Heart left ventricle (tissue), 16 donors: ENCODE data around the gene SPARC. TPM values are rescaled to one million over a fixed set of nuclear protein-coding genes. Genes with fewer than 3 reads are reported as not detected.

Experiments
- ATAC-seq, 4 donors: fragments of 200-7000 bp; cut with Tn5 transposase; one replicate each; pipeline ENCODE4 v1.9.1; 2020 to 2022; ENCODE audit warnings: moderate library complexity in 4 of 4, mild to moderate bottlenecking in 3 of 4, moderate number of reproducible peaks in 1 of 4
- DNase-seq, 5 donors: peaks; one replicate each; pipeline ENCODE4 v3.0.0-alpha.2; 2020
- H3K27ac ChIP-seq, 12 donors: fragments of 200-600 bp; sonication (generic) in 4 of 12; one replicate each; pipeline versions ENCODE4 v1.5.0 to v1.8.0; 2016 to 2022; ENCODE audit warnings: mild to moderate bottlenecking in 2 of 12
- H3K27me3 ChIP-seq, 9 donors: fragments of 200-600 bp; sonication (generic) in 2 of 9; one replicate each; pipeline versions ENCODE4 v1.5.1 to v1.8.0; 2016 to 2022; ENCODE audit warnings: mild to moderate bottlenecking in 3 of 9
- H3K36me3 ChIP-seq, 9 donors: fragments of 200-600 bp; sonication (generic) in 2 of 9; one replicate each; pipeline versions ENCODE4 v1.5.0 to v1.8.0; 2018 to 2022; ENCODE audit warnings: mild to moderate bottlenecking in 2 of 9
- H3K4me1 ChIP-seq, 12 donors: fragments of 200-600 bp; sonication (generic) in 4 of 12; one replicate each; pipeline versions ENCODE4 v1.5.0 to v1.8.0; 2016 to 2022; ENCODE audit warnings: mild to moderate bottlenecking in 3 of 12
- H3K4me3 ChIP-seq, 12 donors: fragments of 200-600 bp; sonication (generic) in 4 of 12; one replicate each; pipeline versions ENCODE4 v1.5.0 to v1.8.0; 2017 to 2022; ENCODE audit warnings: mild to moderate bottlenecking in 9 of 12, moderate library complexity in 4 of 12
- H3K9me3 ChIP-seq, 12 donors: fragments of 200-600 bp; sonication (generic) in 4 of 12; one replicate each; pipeline versions ENCODE4 v1.5.0 to v1.8.0; 2016 to 2022; ENCODE audit warnings: mild to moderate bottlenecking in 1 of 12
- POLR2A ChIP-seq, 2 donors: fragments of 450-650 bp; IDR thresholded peaks; one replicate each; pipeline ENCODE4 v1.6.1; 2017; ENCODE audit warnings: antibody characterized with exemption in 2 of 2, mild to moderate bottlenecking in 2 of 2, moderate library complexity in 2 of 2
- WGBS, 4 donors: extraction: QIAGEN DNeasy Blood & Tissue Kit in 2 of 4; methylation state at CpG; one replicate each; pipeline versions ENCODE4 v1.1.5 to v1.1.7; 2013 to 2018; 5-methylcytosine and 5-hydroxymethylcytosine counted together
- intact Hi-C, 10 donors: fragments of 100-400 bp; cut with DNase I; formaldehyde crosslinking; loops; one replicate each; pipeline versions ENCODE4 v1.11.1 to v1.14.2; 2022
- polyA plus RNA-seq, 2 donors: library from polyadenylated mRNA; stranded (reverse); fragments of 200-250 nt; gene quantifications; one replicate each; pipeline ENCODE4 v1.2.3, GENCODE V29; 2013
- total RNA-seq, 9 donors: library from RNA; depleted of rRNA in 2 of 9; stranded (reverse); fragments of >200 nt in 2 of 9; fragmentation: NEBNext Ultra II Directional in 3 of 9; extraction: Animal tissue kit (Norgen Biotek cat#: 25700) in 3 of 9; gene quantifications; one replicate each; pipeline versions ENCODE4 v1.1.0 to v1.2.4, GENCODE V29; 2016 to 2023
- TF ChIP-seq, protein P1 (sequence below), 12 donors: fragments of 200-600 bp; sonication (generic) in 4 of 12; IDR thresholded peaks; one replicate each; pipeline versions ENCODE4 v1.5.0 to v1.8.0; 2018 to 2022; ENCODE audit warnings: antibody characterized with exemption in 12 of 12, mild to moderate bottlenecking in 5 of 12
- donor health status: ischemic (EF 13 %, LVEDD 7.1; RV severe dilation, severe dysfunction).
- donor health status: healthy with polysubstance abuse.
- donor health status: DM: no; HTN: yes; CAD: no.
- donor health status: DM: no; HTN: no; CAD: no.
- donor health status: ischemic (EF 25% LVEDD 6.9; RV normal size, moderate dysfunction).
- donor health status: ischemic (EF 25% LVEDD 5.7; RV mildly dilated, moderate dysfunction).
- donor health status: healthy.
- donor health status: DM: yes; HTN: yes; CAD: no.
- donor health status: ischemic (EF 35%, LVEDD 5.7; RV mildly dilated, moderate dysfunction).
- donor health status: nonischemic (EF 11% LVEDD 7.7; RV severe dilation, severe dysfunction).
- donor health status: DM: yes; HTN: yes; CAD: no.
- donor health status: PGD.
- donor health status: ischemic (EF 29% LVEDD 5.4; RV normal size, mild dysfunction).
- donor health status: nonischemic (EF 23%, LVEDD 6.1; RV moderate dilation, normal function).

Gene SPARC
- total and polyA plus RNA-seq, 11 donors, result 119 to 1,522 (median 471) TPM

GRCh38 chr5:151638619-151639018 is 48.1 kb downstream of the SPARC start:
- no peak overlapping the region for H3K27ac ChIP-seq
- intact Hi-C loops, result no loop called here
- H3K36me3 ChIP-seq, result no peaks in the 10 kb centered on the region
- no peak for TF ChIP-seq POLR2A (IDR thresholded peaks at IDR 0.05)
- TF ChIP-seq, protein P1, sequence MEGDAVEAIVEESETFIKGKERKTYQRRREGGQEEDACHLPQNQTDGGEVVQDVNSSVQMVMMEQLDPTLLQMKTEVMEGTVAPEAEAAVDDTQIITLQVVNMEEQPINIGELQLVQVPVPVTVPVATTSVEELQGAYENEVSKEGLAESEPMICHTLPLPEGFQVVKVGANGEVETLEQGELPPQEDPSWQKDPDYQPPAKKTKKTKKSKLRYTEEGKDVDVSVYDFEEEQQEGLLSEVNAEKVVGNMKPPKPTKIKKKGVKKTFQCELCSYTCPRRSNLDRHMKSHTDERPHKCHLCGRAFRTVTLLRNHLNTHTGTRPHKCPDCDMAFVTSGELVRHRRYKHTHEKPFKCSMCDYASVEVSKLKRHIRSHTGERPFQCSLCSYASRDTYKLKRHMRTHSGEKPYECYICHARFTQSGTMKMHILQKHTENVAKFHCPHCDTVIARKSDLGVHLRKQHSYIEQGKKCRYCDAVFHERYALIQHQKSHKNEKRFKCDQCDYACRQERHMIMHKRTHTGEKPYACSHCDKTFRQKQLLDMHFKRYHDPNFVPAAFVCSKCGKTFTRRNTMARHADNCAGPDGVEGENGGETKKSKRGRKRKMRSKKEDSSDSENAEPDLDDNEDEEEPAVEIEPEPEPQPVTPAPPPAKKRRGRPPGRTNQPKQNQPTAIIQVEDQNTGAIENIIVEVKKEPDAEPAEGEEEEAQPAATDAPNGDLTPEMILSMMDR (IDR thresholded peaks at IDR 0.05), result no peak
- H3K9me3 ChIP-seq, result peaks cover 0 to 2% (median 0%) of the 10 kb centered on the region in 12 donors
- no peak for ATAC-seq
- 81 to 90% (median 86%) methylated on average over 4 of the region's 4 CpGs for WGBS, 4 donors
- DNase-seq, result no peak
- H3K4me1 ChIP-seq, result no peaks in the 10 kb centered on the region
- H3K4me3 ChIP-seq, result no peak overlapping the region
- peaks cover 0 to 6% (median 0%) of the 10 kb centered on the region in 9 donors for H3K27me3 ChIP-seq

- Histone ChIP-seq H3K36me3 (no peaks in the 10 kb centered on the region), H3K4me3 (no peak overlapping the region), H3K4me1 (peaks cover 0 to 3% (median 0%) of the 10 kb centered on the region in 12 donors), H3K9me3 (peaks cover 0 to 2% (median 0%) of the 10 kb centered on the region in 12 donors), H3K27me3 (peaks cover 0 to 6% (median 0%) of the 10 kb centered on the region in 9 donors), H3K27ac (no peak overlapping the region)
- intact Hi-C loops, result no loop called here
- 63 to 77% (median 70%) methylated on average over 5 of the region's 5 CpGs for WGBS, 4 donors
- ATAC-seq (no peak), DNase-seq (no peak)
- TF ChIP-seq, protein P1 (IDR thresholded peaks at IDR 0.05), result no peak
- TF ChIP-seq POLR2A (IDR thresholded peaks at IDR 0.05), result no peak
Measured at GRCh38 chr5:151637676-151638075, 49.0 kb downstream of the SPARC start.

DNA sequence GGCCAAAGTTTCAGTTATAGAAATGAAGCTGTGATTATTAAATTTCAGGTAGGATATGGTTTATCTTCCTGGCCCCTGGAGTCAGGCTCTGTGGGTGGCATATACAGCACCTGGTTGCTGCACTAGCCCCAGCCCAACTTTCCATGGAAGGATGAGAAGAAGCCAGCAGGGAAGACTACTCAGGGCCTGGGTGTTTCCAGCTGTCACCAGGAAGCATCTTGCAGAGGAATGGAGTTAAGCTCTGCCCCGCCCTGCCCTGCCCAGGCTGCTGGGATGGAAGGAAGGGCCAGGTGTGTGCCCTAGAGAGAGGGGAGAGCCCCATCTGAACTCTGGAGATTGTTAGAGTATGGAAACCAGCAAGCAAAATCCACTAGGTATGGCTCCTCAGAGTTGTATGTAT is 52.8 kb downstream of the SPARC start:
- H3K27me3 ChIP-seq, result peaks cover 0 to 6% (median 0%) of the 10 kb centered on the region in 9 donors
- H3K4me3 ChIP-seq, result no peak overlapping the region
- ATAC-seq (no peak), DNase-seq (no peak)
- H3K36me3 ChIP-seq, result no peaks in the 10 kb centered on the region
- intact Hi-C loops, result no loop called here
- WGBS, 4 donors, result 85 to 100% (median 87%) methylated on average over 1 of the region's 1 CpG
- no peaks in the 10 kb centered on the region for H3K9me3 ChIP-seq
- no peak overlapping the region for H3K27ac ChIP-seq
- H3K4me1 ChIP-seq, result peaks cover 0 to 13% (median under 1%) of the 10 kb centered on the region in 12 donors
- no peak for TF ChIP-seq POLR2A (IDR thresholded peaks at IDR 0.05)
- TF ChIP-seq, protein P1 (IDR thresholded peaks at IDR 0.05), result no peak

DNA sequence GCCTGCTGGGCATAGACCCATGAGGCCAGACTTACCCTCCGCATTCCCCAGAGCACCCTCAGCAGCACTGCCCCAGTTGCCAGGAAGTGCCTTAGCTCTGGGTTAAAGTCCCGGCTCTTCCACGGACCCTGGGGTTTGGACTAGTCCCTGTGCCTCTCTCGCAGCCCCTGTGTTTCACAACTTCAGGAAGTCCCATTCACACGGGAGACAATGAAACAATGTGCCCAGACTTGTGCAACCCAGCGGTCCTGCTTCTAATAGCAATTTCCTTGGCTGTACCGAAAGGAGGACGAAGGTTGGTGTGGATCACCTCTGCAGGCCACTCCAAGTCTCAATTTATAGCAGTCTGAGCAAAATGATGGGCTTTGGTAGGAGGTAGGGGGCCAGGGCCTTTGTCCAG is 53.8 kb downstream of the SPARC start:
- ATAC-seq, result peak in 2 of 4 donors; percentile 32 to 40
- Histone ChIP-seq H3K27ac (no peak overlapping the region), H3K27me3 (peaks cover 0 to 6% (median 0%) of the 10 kb centered on the region in 9 donors), H3K9me3 (no peaks in the 10 kb centered on the region), H3K36me3 (no peaks in the 10 kb centered on the region), H3K4me1 (peaks cover 0 to 21% (median 6%) of the 10 kb centered on the region in 12 donors), H3K4me3 (no peak overlapping the region)
- intact Hi-C loops, result no loop called here
- TF ChIP-seq, protein P1 (IDR thresholded peaks at IDR 0.05), result no peak
- TF ChIP-seq POLR2A (IDR thresholded peaks at IDR 0.05), result no peak
- no peak for DNase-seq
- 61 to 89% (median 83%) methylated on average over 8 of the region's 8 CpGs for WGBS, 4 donors
